Stomach (tissue), 4 donors: ENCODE results near the gene GAN.

Experiments used
- EP300 ChIP-seq: sonication (generic); formaldehyde crosslinking; IDR thresholded peaks from one replicate; pipeline ENCODE4 v1.6.1; 2017; ENCODE audit warnings: antibody characterized with exemption
- TF ChIP-seq, protein P1 (sequence below), 7 experiments: fragments of 450-650 bp in 4 of 7; fragments of 200-600 bp in 3 of 7; sonication (generic) in 3 of 7; IDR thresholded peaks; one replicate each; pipeline ENCODE4 v1.5.1; 2016 to 2019; ENCODE audit warnings: antibody characterized with exemption in 7 of 7, control low read depth in 2 of 7, mild to moderate bottlenecking in 1 of 7

DNA sequence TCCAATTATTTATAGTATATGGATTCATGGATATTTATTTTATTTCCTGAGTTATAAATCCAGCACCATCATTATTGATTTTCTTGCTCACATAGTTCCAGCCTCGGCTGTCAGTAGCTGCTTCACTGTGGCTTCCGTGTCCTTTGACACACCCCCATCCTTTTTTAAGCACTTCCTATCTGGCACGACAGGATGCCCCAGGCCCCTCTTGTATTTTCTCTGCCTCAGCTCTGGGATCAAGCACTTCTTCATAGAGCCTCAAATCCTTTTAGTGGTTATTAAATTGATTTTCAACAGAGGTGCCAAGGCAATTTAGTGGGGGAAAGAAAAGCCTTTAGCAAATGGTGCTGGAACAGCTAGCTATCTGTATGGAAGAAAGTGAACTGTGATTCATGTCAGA is 59.8 kb downstream of the GAN start:
- TF ChIP-seq, protein P1, sequence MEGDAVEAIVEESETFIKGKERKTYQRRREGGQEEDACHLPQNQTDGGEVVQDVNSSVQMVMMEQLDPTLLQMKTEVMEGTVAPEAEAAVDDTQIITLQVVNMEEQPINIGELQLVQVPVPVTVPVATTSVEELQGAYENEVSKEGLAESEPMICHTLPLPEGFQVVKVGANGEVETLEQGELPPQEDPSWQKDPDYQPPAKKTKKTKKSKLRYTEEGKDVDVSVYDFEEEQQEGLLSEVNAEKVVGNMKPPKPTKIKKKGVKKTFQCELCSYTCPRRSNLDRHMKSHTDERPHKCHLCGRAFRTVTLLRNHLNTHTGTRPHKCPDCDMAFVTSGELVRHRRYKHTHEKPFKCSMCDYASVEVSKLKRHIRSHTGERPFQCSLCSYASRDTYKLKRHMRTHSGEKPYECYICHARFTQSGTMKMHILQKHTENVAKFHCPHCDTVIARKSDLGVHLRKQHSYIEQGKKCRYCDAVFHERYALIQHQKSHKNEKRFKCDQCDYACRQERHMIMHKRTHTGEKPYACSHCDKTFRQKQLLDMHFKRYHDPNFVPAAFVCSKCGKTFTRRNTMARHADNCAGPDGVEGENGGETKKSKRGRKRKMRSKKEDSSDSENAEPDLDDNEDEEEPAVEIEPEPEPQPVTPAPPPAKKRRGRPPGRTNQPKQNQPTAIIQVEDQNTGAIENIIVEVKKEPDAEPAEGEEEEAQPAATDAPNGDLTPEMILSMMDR (IDR thresholded peaks at IDR 0.05), result no peak
- no peak for TF ChIP-seq EP300
